Tibial nerve (tissue), 3 donors: Measurements from ENCODE around the gene DAB1.

Source experiments
- POLR2A ChIP-seq, 2 donors: fragments of 450-650 bp; IDR thresholded peaks; one replicate each; pipeline ENCODE4 v1.6.1; 2017; ENCODE audit warnings: antibody characterized with exemption in 2 of 2, mild to moderate bottlenecking in 2 of 2, moderate library complexity in 2 of 2
- TF ChIP-seq, protein P1 (sequence below), 5 experiments: fragments of 200-600 bp in 3 of 5; fragments of 450-650 bp in 2 of 5; sonication (generic) in 3 of 5; IDR thresholded peaks; one replicate each; pipeline ENCODE4 v1.5.1; 2016 to 2019; ENCODE audit warnings: antibody characterized with exemption in 5 of 5, mild to moderate bottlenecking in 3 of 5, moderate library complexity in 2 of 5

DNA sequence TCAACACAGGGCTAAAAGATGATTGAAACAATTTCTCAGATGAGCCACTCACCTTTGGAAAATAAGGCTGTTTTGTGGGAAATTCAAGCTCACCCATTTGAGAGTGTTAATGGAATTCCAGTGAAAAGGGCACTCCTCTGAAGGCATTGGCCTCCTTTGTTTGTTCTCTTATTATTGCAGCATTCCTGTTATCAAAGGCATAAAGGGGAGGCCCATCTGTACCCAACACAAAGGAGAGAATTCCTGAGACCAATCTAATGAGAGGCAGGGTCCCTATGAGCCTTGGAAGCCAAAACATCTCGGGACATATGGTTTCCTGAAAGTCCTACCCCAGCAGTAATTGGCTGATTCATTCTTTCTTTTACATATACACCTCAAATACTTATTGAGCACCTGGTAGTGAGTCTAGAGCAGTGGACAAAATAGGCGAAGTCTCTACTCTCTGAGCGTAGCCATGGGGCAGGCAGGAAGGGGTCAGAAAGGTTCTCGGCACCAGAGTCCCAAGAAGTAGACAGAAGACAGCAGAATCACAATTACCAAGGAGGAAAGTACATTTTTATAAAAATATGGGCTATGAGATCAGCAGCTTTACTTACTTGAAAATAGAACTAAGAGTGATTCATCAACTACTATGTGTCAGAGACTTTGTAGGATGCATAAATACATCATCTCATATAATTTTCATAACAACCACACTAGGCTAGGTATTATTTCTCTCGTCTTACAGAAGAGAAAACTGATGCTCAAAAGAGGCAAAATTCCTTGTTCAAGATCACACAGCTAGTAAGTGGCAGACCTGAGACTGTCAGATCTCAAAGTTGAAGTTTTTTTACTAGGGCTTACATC lies 218.7 kb downstream of the DAB1 start:
- TF ChIP-seq, protein P1, sequence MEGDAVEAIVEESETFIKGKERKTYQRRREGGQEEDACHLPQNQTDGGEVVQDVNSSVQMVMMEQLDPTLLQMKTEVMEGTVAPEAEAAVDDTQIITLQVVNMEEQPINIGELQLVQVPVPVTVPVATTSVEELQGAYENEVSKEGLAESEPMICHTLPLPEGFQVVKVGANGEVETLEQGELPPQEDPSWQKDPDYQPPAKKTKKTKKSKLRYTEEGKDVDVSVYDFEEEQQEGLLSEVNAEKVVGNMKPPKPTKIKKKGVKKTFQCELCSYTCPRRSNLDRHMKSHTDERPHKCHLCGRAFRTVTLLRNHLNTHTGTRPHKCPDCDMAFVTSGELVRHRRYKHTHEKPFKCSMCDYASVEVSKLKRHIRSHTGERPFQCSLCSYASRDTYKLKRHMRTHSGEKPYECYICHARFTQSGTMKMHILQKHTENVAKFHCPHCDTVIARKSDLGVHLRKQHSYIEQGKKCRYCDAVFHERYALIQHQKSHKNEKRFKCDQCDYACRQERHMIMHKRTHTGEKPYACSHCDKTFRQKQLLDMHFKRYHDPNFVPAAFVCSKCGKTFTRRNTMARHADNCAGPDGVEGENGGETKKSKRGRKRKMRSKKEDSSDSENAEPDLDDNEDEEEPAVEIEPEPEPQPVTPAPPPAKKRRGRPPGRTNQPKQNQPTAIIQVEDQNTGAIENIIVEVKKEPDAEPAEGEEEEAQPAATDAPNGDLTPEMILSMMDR (IDR thresholded peaks at IDR 0.05) = no peak
- no peak for TF ChIP-seq POLR2A (IDR thresholded peaks at IDR 0.05)
